ENCODE measurements around the gene ATP2C2. TPM values are rescaled to one million over a fixed set of nuclear protein-coding genes. Genes with fewer than 3 reads are reported as not detected.
A peak's percentile ranks its signal among the peaks of the same experiment; 100 is the strongest.

ATP2C2 gene
- total and polyA plus RNA-seq, 2 donors (not counting 1 experiment from before 2014, with no cell fraction given): not detected

GRCh38 chr16:84511180-84511800 lies 143.0 kb downstream of the ATP2C2 start:
- no peaks in the 10 kb centered on the region for H3K9me3 ChIP-seq (ENCODE audit: control insufficient read depth, insufficient read depth, low read depth, low read length)

GRCh38 chr16:84511831-84512230 lies 143.5 kb downstream of the ATP2C2 start:
- Histone ChIP-seq H2AFZ (ENCODE audit: low read length) (no peak overlapping the region), H3K36me3 (ENCODE audit: control insufficient read depth, insufficient read depth, low read length) (no peaks in the 10 kb centered on the region), H3K4me1 (ENCODE audit: control insufficient read depth, extremely low read depth, insufficient read depth, low read length) (peaks cover 3% of the 10 kb centered on the region), H3K27me3 (ENCODE audit: control insufficient read depth, insufficient read depth, low read length) (no peaks in the 10 kb centered on the region), H3K79me2 (ENCODE audit: control insufficient read depth, insufficient read depth, low read length) (no peaks in the 10 kb centered on the region), H3K4me2 (ENCODE audit: extremely low read depth, insufficient read depth, low read length) (no peak overlapping the region), H3K9me3 (ENCODE audit: control insufficient read depth, insufficient read depth, low read depth, low read length) (no peaks in the 10 kb centered on the region), H3K27ac (ENCODE audit: insufficient read depth, low read length) (no peak overlapping the region), H4K20me1 (ENCODE audit: control insufficient read depth, extremely low read depth, insufficient read depth, low read length) (no peaks in the 10 kb centered on the region), H3K9ac (ENCODE audit: insufficient read depth, low read length) (no peak overlapping the region), H3K4me3 (replicated peaks in 1 of 4; ENCODE audit: control extremely low read depth in 1 of 4, insufficient read depth in 1 of 4, low read depth in 3 of 4, low read length in 4 of 4) (no peak overlapping the region)
- no peak for TF ChIP-seq CTCF (conservative IDR thresholded peaks at IDR 0.05 in 1 of 2, IDR thresholded peaks at IDR 0.05 in 1 of 2; ENCODE audit: low read depth in 1 of 2, low read length in 2 of 2)
- no peak for TF ChIP-seq EZH2 (IDR thresholded peaks at IDR 0.05; ENCODE audit: low read length, missing control alignments)
- no peak for DNase-seq (ENCODE audit: low read depth in 2 of 2)

More at GRCh38 chr16:84511180-84511800, 143.0 kb downstream of the ATP2C2 start:
- Histone ChIP-seq H3K9ac (ENCODE audit: insufficient read depth, low read length) (no peak overlapping the region), H3K36me3 (ENCODE audit: control insufficient read depth, insufficient read depth, low read length) (no peaks in the 10 kb centered on the region), H2AFZ (ENCODE audit: low read length) (peak overlapping the region; percentile 75), H3K27ac (ENCODE audit: insufficient read depth, low read length) (no peak overlapping the region), H3K4me1 (ENCODE audit: control insufficient read depth, extremely low read depth, insufficient read depth, low read length) (peaks cover 3% of the 10 kb centered on the region), H3K79me2 (ENCODE audit: control insufficient read depth, insufficient read depth, low read length) (no peaks in the 10 kb centered on the region), H3K4me2 (ENCODE audit: extremely low read depth, insufficient read depth, low read length) (peak overlapping the region; percentile 49), H3K4me3 (replicated peaks in 1 of 4; ENCODE audit: control extremely low read depth in 1 of 4, insufficient read depth in 1 of 4, low read depth in 3 of 4, low read length in 4 of 4) (no peak overlapping the region), H4K20me1 (ENCODE audit: control insufficient read depth, extremely low read depth, insufficient read depth, low read length) (no peaks in the 10 kb centered on the region), H3K27me3 (ENCODE audit: control insufficient read depth, insufficient read depth, low read length) (no peaks in the 10 kb centered on the region)
- DNase-seq (ENCODE audit: low read depth in 2 of 2): peak; percentile 74 to 89
- TF ChIP-seq EZH2 (IDR thresholded peaks at IDR 0.05; ENCODE audit: low read length, missing control alignments) (no peak), CTCF (conservative IDR thresholded peaks at IDR 0.05 in 1 of 2, IDR thresholded peaks at IDR 0.05 in 1 of 2; ENCODE audit: low read depth in 1 of 2, low read length in 2 of 2) (peak; percentile 71 to 91)

GRCh38 chr16:84513123-84513522 lies 144.8 kb downstream of the ATP2C2 start:
- no peak overlapping the region for H3K4me2 ChIP-seq (ENCODE audit: extremely low read depth, insufficient read depth, low read length)
- H3K36me3 ChIP-seq (ENCODE audit: control insufficient read depth, insufficient read depth, low read length): no peaks in the 10 kb centered on the region
- H3K27ac ChIP-seq (ENCODE audit: insufficient read depth, low read length): no peak overlapping the region
- TF ChIP-seq CTCF (conservative IDR thresholded peaks at IDR 0.05 in 1 of 2, IDR thresholded peaks at IDR 0.05 in 1 of 2; ENCODE audit: low read depth in 1 of 2, low read length in 2 of 2): no peak
- TF ChIP-seq EZH2 (IDR thresholded peaks at IDR 0.05; ENCODE audit: low read length, missing control alignments): no peak
- no peak overlapping the region for H3K4me3 ChIP-seq (replicated peaks in 1 of 4; ENCODE audit: control extremely low read depth in 1 of 4, insufficient read depth in 1 of 4, low read depth in 3 of 4, low read length in 4 of 4)
- no peaks in the 10 kb centered on the region for H3K9me3 ChIP-seq (ENCODE audit: control insufficient read depth, insufficient read depth, low read depth, low read length)
- H2AFZ ChIP-seq (ENCODE audit: low read length): no peak overlapping the region
- H3K79me2 ChIP-seq (ENCODE audit: control insufficient read depth, insufficient read depth, low read length): no peaks in the 10 kb centered on the region
- DNase-seq (ENCODE audit: low read depth in 2 of 2): peak; percentile 60 to 96
- H4K20me1 ChIP-seq (ENCODE audit: control insufficient read depth, extremely low read depth, insufficient read depth, low read length): no peaks in the 10 kb centered on the region
- no peaks in the 10 kb centered on the region for H3K27me3 ChIP-seq (ENCODE audit: control insufficient read depth, insufficient read depth, low read length)
- H3K4me1 ChIP-seq (ENCODE audit: control insufficient read depth, extremely low read depth, insufficient read depth, low read length): peaks cover 7% of the 10 kb centered on the region
- H3K9ac ChIP-seq (ENCODE audit: insufficient read depth, low read length): no peak overlapping the region

Data from fibroblast of lung (primary cell).